GM23248 (cell line): ENCODE data around the gene SNAPC4. TPM values are rescaled to one million over a fixed set of nuclear protein-coding genes. Genes with fewer than 3 reads are reported as not detected.
A peak's percentile ranks its signal among the peaks of the same experiment; 100 is the strongest.

ENCODE experiments used
- DNase-seq: peaks from one replicate; pipeline ENCODE4 v3.0.0-alpha.2; 2015
- H2AFZ ChIP-seq: fragments of 200-600 bp; sonication (generic); 2 replicates; pipeline ENCODE4 v1.6.1; 2016; ENCODE audit warnings: antibody characterized with exemption
- H3F3A ChIP-seq: fragments of 200-600 bp; sonication (generic); 2 replicates; pipeline ENCODE4 v1.6.1; 2016; ENCODE audit warnings: mild to moderate bottlenecking, antibody characterized with exemption, mixed run types; ENCODE audit not compliant: insufficient read depth
- H3K27ac ChIP-seq: fragments of 200-600 bp; sonication (generic); 2 replicates; pipeline ENCODE4 v1.5.1; 2016; ENCODE audit warnings: mild to moderate bottlenecking
- H3K27me3 ChIP-seq: fragments of 200-600 bp; sonication (generic); replicated peaks from 2 replicates; pipeline ENCODE4 v1.6.1; 2016; ENCODE audit warnings: mild to moderate bottlenecking; ENCODE audit not compliant: insufficient read depth
- H3K36me3 ChIP-seq: fragments of 200-600 bp; sonication (generic); 2 replicates; pipeline ENCODE4 v1.6.1; 2016; ENCODE audit warnings: low read depth, mild to moderate bottlenecking
- H3K4me1 ChIP-seq: fragments of 200-600 bp; sonication (generic); 2 replicates; pipeline ENCODE4 v1.6.1; 2016; ENCODE audit warnings: mild to moderate bottlenecking; ENCODE audit not compliant: insufficient read depth
- H3K4me2 ChIP-seq: fragments of 200-600 bp; sonication (generic); one replicate; pipeline ENCODE4 v1.6.1; 2016; ENCODE audit warnings: mild to moderate bottlenecking; ENCODE audit not compliant: unreplicated experiment
- H3K4me3 ChIP-seq: fragments of 200-600 bp; sonication (generic); 2 replicates; pipeline ENCODE4 v1.5.1; 2016; ENCODE audit warnings: mild to moderate bottlenecking
- H3K79me2 ChIP-seq: fragments of 200-600 bp; sonication (generic); 2 replicates; pipeline ENCODE4 v1.6.1; 2016; ENCODE audit warnings: mild to moderate bottlenecking; ENCODE audit not compliant: insufficient read depth
- H3K9ac ChIP-seq: fragments of 200-600 bp; sonication (generic); 2 replicates; pipeline ENCODE4 v1.6.1; 2016; ENCODE audit warnings: mild to moderate bottlenecking
- H3K9me2 ChIP-seq: fragments of 200-600 bp; sonication (generic); 2 replicates; pipeline ENCODE4 v1.6.1; 2016; ENCODE audit warnings: mixed run types, mild to moderate bottlenecking, moderate library complexity; ENCODE audit not compliant: insufficient read depth
- H3K9me3 ChIP-seq: fragments of 200-600 bp; sonication (generic); one replicate; pipeline ENCODE4 v1.6.1; 2017; ENCODE audit warnings: low read depth
- H4K20me1 ChIP-seq: fragments of 200-600 bp; sonication (generic); 2 replicates; pipeline ENCODE4 v1.6.0; 2016; ENCODE audit not compliant: insufficient read depth
- EZH2 ChIP-seq: fragments of 200-600 bp; sonication (generic); IDR thresholded peaks from 2 replicates; pipeline ENCODE4 v1.6.1; 2018; ENCODE audit warnings: antibody characterized with exemption, mild to moderate bottlenecking; ENCODE audit not compliant: insufficient read depth, poor library complexity, severe bottlenecking
- EZH2phosphoT487 ChIP-seq: fragments of 200-600 bp; sonication (generic); IDR thresholded peaks from 2 replicates; pipeline ENCODE4 v1.6.1; 2018; ENCODE audit warnings: antibody characterized with exemption, moderate library complexity, mild to moderate bottlenecking, low read depth; ENCODE audit not compliant: insufficient read depth
- WGBS, 2 experiments: methylation state at CpG; one replicate each; pipeline ENCODE4 v1.1.6; 2015 to 2017; ENCODE audit warnings: low lambda C conversion rate in 2 of 2, low coverage in 1 of 2; ENCODE audit errors: missing lambda C conversion rate in 2 of 2; 5-methylcytosine and 5-hydroxymethylcytosine counted together
- in situ Hi-C: fragments of 300-500 bp; cut with MboI; formaldehyde crosslinking; loops from 2 replicates; pipeline ENCODE4 v1.15.0; 2020
- polyA plus RNA-seq: library from polyadenylated mRNA; unstranded; fragments of >200 nt; fragmentation: Nextera tagmentation; extraction: Ambion mirVana; gene quantifications from 2 replicates; pipeline ENCODE4 v1.2.1, GENCODE V29; 2016
- total RNA-seq: library from RNA; depleted of rRNA; stranded (reverse); fragments of >200 nt; shearing (Covaris generic); gene quantifications from 2 replicates; pipeline ENCODE4 v1.2.3, GENCODE V29; 2014

The SNAPC4 gene
- total and polyA plus RNA-seq, 2 experiments from 2014 or later, result 4.4 to 5.2 TPM

- Histone ChIP-seq H3K9me3 (no peaks in the 10 kb centered on the region), H3K4me3 (peak overlapping the region; percentile 83), H3F3A (peaks cover 13% of the 10 kb centered on the region), H3K4me1 (peaks cover 12% of the 10 kb centered on the region), H4K20me1 (peaks cover 8% of the 10 kb centered on the region; the same call in 1 of the 2 replicates), H2AFZ (peak overlapping the region; percentile 55), H3K9ac (peak overlapping the region; percentile 82), H3K27me3 (no peaks in the 10 kb centered on the region), H3K9me2 (no peaks in the 10 kb centered on the region), H3K27ac (peak overlapping the region; percentile 38), H3K36me3 (peaks cover 15% of the 10 kb centered on the region), H3K79me2 (peaks cover 49% of the 10 kb centered on the region), H3K4me2 (peak overlapping the region; percentile 92)
- 1 to 2% methylated on average over 52 to 75 of the region's 91 CpGs for WGBS, 2 experiments
- TF ChIP-seq EZH2phosphoT487, result no peak
- TF ChIP-seq EZH2, result no peak
- in situ Hi-C loops, result no loop called here
- peak; percentile 60 for DNase-seq
Observed at GRCh38 chr9:136438548-136439480, 38.8 kb upstream of the SNAPC4 start.

DNA sequence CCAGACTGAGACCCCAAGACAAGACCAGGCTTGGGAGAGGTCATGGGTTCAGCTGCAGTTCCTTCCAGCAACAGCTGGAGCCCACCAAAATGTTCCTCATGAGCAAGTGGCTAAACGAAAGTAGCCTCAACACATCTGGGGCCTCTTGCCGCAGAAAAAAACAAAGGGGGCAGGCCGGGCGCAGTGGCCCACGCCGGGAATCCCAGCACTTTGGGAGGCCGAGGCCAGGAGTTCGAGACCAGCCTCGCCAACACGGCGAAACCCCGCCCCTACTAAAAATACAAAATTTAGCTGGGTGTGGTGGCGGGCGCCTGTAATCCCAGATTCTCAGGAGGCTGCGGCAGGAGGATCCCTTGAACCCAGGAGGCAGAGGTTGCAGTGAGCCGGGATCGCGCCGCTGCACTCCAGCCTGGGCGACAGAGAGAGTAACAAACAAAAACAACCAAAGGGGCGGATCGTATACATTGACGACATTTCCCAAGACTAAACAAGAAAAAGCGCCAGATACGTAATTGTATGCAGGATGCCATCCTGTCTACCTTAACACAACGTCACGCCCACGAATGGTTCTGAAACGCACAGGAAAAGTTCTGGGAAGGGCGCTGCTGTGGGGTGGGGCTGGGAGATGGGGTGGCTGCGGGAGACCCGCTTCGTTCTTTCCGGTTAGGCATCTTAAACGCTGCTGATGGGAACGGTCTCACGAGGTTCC lies 38.0 kb upstream of the SNAPC4 start:
- Histone ChIP-seq H2AFZ (peak overlapping the region; percentile 55), H3K9me3 (no peaks in the 10 kb centered on the region), H3K4me3 (peak overlapping the region; percentile 83), H3K9ac (peak overlapping the region; percentile 82), H3K79me2 (peaks cover 49% of the 10 kb centered on the region), H3K4me1 (peaks cover 12% of the 10 kb centered on the region), H3K27ac (peak overlapping the region; percentile 38), H3K4me2 (peak overlapping the region; percentile 92), H3K9me2 (no peaks in the 10 kb centered on the region), H4K20me1 (peaks cover 8% of the 10 kb centered on the region; the same call in 1 of the 2 replicates), H3K27me3 (no peaks in the 10 kb centered on the region), H3K36me3 (peaks cover 13% of the 10 kb centered on the region), H3F3A (peaks cover 13% of the 10 kb centered on the region)
- no peak for TF ChIP-seq EZH2phosphoT487
- no peak for TF ChIP-seq EZH2
- 29 to 30% methylated on average over 35 to 37 of the region's 37 CpGs for WGBS, 2 experiments
- peak; percentile 67 for DNase-seq
- in situ Hi-C loops, result no loop called here

DNA sequence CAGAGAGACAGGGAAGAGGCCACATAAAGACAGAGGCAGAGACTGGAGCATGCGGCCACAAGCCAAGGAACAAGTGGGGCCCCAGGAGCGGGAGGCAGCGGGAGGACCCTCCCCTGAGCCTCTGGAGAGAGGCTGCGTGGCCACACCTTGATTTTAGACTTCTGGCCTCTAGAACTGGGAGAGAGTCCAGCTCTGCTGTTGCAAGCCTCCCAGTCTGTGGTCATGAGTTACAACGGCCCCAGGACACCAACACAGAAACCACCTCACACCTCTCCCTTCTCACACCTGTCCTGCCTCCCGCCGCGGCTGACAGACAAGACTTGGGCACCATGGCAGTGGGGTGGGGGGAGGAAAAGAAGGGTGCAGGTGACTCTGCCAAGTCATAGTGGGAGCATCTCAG lies 37.5 kb upstream of the SNAPC4 start:
- peak overlapping the region; percentile 83 for H3K4me3 ChIP-seq
- H3K36me3 ChIP-seq, result peaks cover 13% of the 10 kb centered on the region
- WGBS, 2 experiments, result 60 to 61% methylated on average over 8 of the region's 8 CpGs
- H3K9me3 ChIP-seq, result no peaks in the 10 kb centered on the region
- TF ChIP-seq EZH2, result no peak
- TF ChIP-seq EZH2phosphoT487, result no peak
- peaks cover 8% of the 10 kb centered on the region; the same call in 1 of the 2 replicates for H4K20me1 ChIP-seq
- H3K79me2 ChIP-seq, result peaks cover 49% of the 10 kb centered on the region
- H3K9ac ChIP-seq, result peak overlapping the region; percentile 82
- peaks cover 13% of the 10 kb centered on the region for H3F3A ChIP-seq
- H3K27me3 ChIP-seq, result no peaks in the 10 kb centered on the region
- peaks cover 12% of the 10 kb centered on the region for H3K4me1 ChIP-seq
- no peak overlapping the region for H2AFZ ChIP-seq
- peak; percentile 69 for DNase-seq
- in situ Hi-C loops, result no loop called here
- no peaks in the 10 kb centered on the region for H3K9me2 ChIP-seq
- no peak overlapping the region for H3K27ac ChIP-seq
- peak overlapping the region; percentile 92 for H3K4me2 ChIP-seq

DNA sequence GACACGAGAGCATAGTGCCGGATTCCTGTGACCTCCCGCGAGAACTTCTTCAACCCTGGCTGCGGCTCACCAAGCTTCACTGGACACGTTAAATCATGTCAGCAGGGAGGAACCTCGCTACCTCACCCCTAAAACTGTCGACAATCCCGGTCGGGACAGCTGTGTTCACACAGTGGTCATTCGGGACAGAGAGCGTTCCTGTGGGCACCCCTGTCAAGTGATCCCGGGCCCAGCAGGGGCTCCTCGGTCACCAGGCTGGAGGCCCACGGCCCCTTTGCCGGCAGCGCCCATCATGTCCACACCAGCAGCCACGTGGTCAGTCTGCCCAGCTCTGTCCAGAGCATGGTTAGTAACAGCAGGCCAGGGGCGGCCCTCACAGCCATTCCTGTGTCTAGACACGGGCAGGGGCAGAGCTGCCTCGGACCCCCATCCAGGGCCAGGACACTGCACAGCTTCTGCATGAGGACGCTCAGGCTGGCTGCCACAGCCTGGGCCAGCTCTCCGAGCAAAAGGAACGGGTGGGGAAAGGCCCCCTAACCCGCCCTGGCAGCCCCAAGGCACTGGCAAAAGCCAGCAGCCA lies 36.2 kb upstream of the SNAPC4 start:
- Histone ChIP-seq H3K79me2 (peaks cover 49% of the 10 kb centered on the region), H3K4me2 (no peak overlapping the region), H3F3A (peaks cover 13% of the 10 kb centered on the region), H3K27ac (no peak overlapping the region), H3K9me3 (no peaks in the 10 kb centered on the region), H3K27me3 (no peaks in the 10 kb centered on the region), H3K4me3 (no peak overlapping the region), H3K4me1 (peaks cover 12% of the 10 kb centered on the region), H3K9me2 (no peaks in the 10 kb centered on the region), H3K9ac (no peak overlapping the region), H2AFZ (no peak overlapping the region), H4K20me1 (peaks cover 8% of the 10 kb centered on the region; the same call in 1 of the 2 replicates), H3K36me3 (peaks cover 10% of the 10 kb centered on the region)
- DNase-seq, result no peak
- 84% methylated on average over 22 to 25 of the region's 25 CpGs for WGBS, 2 experiments
- in situ Hi-C loops, result no loop called here
- TF ChIP-seq EZH2 (no peak), EZH2phosphoT487 (no peak)
